ENCODE results near the gene RAD21L1.

RAD21L1 gene

DNA sequence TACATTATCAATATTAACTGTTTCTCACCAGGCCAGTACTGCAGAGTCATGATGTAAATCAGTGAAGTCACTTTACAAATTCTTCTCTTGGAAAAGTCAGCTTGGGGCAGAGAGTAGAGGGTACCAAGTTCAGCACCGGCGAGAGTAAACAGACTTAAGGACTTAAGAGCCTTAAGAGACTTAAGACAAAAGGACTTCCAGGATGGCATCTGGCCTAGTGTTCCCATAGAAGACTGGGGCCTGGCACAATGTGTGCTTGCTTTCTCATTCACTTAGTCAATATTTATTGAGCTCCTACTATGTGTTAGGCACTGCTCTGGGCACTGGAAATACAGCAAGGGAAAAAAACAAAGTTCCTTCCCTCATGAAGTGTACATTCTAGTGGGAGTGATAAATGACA, 38.9 kb downstream of the RAD21L1 start:
- TF ChIP-seq GABPA (IDR thresholded peaks at IDR 0.05; ENCODE audit: low read depth): no peak
- no peak for TF ChIP-seq POLR2AphosphoS5 (IDR thresholded peaks at IDR 0.05; ENCODE audit: low read depth)
- TF ChIP-seq, protein P1, sequence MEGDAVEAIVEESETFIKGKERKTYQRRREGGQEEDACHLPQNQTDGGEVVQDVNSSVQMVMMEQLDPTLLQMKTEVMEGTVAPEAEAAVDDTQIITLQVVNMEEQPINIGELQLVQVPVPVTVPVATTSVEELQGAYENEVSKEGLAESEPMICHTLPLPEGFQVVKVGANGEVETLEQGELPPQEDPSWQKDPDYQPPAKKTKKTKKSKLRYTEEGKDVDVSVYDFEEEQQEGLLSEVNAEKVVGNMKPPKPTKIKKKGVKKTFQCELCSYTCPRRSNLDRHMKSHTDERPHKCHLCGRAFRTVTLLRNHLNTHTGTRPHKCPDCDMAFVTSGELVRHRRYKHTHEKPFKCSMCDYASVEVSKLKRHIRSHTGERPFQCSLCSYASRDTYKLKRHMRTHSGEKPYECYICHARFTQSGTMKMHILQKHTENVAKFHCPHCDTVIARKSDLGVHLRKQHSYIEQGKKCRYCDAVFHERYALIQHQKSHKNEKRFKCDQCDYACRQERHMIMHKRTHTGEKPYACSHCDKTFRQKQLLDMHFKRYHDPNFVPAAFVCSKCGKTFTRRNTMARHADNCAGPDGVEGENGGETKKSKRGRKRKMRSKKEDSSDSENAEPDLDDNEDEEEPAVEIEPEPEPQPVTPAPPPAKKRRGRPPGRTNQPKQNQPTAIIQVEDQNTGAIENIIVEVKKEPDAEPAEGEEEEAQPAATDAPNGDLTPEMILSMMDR (IDR thresholded peaks at IDR 0.05; ENCODE audit: insufficient read depth, low read length): no peak
- no peak for TF ChIP-seq SPI1 (IDR thresholded peaks at IDR 0.05; ENCODE audit: borderline replicate concordance, low read depth)
- TF ChIP-seq, protein P2, sequence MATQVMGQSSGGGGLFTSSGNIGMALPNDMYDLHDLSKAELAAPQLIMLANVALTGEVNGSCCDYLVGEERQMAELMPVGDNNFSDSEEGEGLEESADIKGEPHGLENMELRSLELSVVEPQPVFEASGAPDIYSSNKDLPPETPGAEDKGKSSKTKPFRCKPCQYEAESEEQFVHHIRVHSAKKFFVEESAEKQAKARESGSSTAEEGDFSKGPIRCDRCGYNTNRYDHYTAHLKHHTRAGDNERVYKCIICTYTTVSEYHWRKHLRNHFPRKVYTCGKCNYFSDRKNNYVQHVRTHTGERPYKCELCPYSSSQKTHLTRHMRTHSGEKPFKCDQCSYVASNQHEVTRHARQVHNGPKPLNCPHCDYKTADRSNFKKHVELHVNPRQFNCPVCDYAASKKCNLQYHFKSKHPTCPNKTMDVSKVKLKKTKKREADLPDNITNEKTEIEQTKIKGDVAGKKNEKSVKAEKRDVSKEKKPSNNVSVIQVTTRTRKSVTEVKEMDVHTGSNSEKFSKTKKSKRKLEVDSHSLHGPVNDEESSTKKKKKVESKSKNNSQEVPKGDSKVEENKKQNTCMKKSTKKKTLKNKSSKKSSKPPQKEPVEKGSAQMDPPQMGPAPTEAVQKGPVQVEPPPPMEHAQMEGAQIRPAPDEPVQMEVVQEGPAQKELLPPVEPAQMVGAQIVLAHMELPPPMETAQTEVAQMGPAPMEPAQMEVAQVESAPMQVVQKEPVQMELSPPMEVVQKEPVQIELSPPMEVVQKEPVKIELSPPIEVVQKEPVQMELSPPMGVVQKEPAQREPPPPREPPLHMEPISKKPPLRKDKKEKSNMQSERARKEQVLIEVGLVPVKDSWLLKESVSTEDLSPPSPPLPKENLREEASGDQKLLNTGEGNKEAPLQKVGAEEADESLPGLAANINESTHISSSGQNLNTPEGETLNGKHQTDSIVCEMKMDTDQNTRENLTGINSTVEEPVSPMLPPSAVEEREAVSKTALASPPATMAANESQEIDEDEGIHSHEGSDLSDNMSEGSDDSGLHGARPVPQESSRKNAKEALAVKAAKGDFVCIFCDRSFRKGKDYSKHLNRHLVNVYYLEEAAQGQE (IDR thresholded peaks at IDR 0.05; ENCODE audit: insufficient replicate concordance, low read depth): no peak
- DNase-seq (ENCODE audit: low read depth in 1 of 2, low spot score in 1 of 2): no peak
- no peak overlapping the region for H3K4me3 ChIP-seq (replicated peaks; ENCODE audit: insufficient read depth, low read length)
- no peak overlapping the region for H3K27ac ChIP-seq (replicated peaks)
- peaks cover 25% of the 10 kb centered on the region for H3K27me3 ChIP-seq (ENCODE audit: insufficient read depth, poor library complexity, severe bottlenecking)

DNA sequence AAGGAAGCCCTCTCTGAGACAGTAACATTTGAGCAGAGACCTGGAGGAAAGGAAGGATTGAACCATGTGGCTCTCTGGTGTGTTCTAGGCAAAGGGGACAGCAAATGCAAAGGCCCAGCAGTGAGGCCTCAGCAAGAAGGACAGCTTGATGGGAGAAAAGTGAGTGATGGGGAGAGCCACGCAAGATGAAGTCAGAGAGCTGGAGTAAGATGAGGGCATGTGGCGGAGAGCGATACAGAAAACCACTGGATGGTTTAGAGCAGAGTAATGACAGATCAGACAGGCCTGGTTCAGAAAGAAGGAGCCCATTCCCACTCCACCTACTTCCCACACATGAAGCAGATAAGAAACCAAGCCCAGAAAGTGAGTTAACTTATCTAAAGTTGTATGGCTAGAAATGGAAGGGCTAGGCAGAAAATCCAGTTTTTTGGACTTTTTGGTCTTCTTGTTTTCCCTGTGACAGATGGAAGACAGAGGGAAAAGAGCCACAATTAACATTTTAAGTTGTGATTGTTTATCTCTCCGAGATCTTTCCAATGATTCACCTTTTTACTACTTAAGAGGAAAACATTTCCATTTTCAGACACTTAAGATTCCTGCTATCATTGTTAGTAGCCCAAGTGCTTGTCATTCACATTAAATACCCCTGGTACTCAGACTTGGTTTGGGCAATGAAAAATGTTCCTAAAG, 39.5 kb downstream of the RAD21L1 start:
- no peak for TF ChIP-seq GABPA (IDR thresholded peaks at IDR 0.05; ENCODE audit: low read depth)
- Histone ChIP-seq H3K27me3 (ENCODE audit: insufficient read depth, poor library complexity, severe bottlenecking) (peaks cover 24% of the 10 kb centered on the region), H3K4me3 (replicated peaks; ENCODE audit: insufficient read depth, low read length) (no peak overlapping the region), H3K27ac (replicated peaks) (no peak overlapping the region)
- no peak for DNase-seq (ENCODE audit: low read depth in 1 of 2, low spot score in 1 of 2)

DNA sequence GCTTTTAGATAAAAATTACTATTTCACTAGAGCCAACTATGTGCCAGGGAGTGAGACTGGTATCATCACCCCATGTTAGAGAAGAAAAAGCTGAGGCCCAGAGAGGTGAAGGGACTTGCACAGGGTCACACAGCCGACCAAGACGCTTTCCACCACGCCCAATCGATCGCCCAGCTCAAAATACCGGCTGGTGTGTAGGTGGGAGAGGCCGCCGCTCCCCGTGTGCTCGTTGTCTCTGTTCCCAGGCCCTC, 40.0 kb downstream of the RAD21L1 start:
- no peak overlapping the region for H3K4me3 ChIP-seq (replicated peaks; ENCODE audit: insufficient read depth, low read length)
- peaks cover 23% of the 10 kb centered on the region for H3K27me3 ChIP-seq (ENCODE audit: insufficient read depth, poor library complexity, severe bottlenecking)
- DNase-seq (ENCODE audit: low read depth in 1 of 2, low spot score in 1 of 2): no peak
- H3K27ac ChIP-seq (replicated peaks): no peak overlapping the region
- TF ChIP-seq GABPA (IDR thresholded peaks at IDR 0.05; ENCODE audit: low read depth) (no peak), POLR2AphosphoS5 (IDR thresholded peaks at IDR 0.05; ENCODE audit: low read depth) (no peak), SPI1 (IDR thresholded peaks at IDR 0.05; ENCODE audit: borderline replicate concordance, low read depth) (no peak)
- TF ChIP-seq, protein P1 (IDR thresholded peaks at IDR 0.05; ENCODE audit: insufficient read depth, low read length): no peak
- TF ChIP-seq, protein P2 (IDR thresholded peaks at IDR 0.05; ENCODE audit: insufficient replicate concordance, low read depth): no peak

DNA sequence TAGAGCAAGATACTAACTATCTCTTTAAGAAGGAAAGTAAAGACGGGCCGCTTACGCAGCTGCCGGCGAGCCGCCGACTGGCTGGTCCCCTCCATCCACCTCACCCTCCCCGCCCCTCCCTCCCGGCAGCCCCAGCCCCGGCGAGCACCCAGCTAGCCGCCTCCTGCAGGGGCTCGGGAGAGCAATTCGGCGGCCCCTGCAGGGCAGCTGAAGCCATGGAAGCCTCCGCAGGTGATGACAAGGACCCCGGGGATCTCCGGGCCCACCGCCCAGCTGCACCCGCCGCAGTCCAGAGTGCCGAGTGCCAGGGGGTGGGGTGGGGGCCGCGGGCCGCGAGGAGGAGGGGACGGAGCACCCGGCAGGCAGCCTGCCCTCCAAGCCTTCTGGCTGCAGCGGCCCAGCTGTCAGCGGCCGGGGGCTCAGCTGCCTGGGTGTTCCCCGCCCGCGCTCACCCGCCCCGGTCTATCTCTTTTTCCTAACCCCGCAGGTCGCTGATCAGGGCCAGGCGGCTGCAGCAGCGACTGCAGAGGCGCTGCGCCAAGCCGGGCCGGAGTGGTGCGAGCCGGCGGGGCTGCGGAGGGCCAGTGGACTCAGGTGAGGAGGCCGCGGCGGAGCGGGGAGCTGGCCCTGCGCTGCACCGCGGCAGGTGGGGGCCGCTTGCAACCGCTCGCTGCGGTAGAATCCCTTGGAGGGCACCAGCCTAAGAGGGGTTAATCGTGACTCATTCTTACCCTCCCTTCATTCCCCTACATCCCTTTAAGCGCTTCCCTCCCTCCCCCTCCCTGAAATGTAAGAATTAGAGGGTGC, 40.5 kb downstream of the RAD21L1 start, which contains the start of gene SNPH:
SNPH (plus strand) TSS at position 128 of the 807 bp plus-strand sequence. CDS start 29,946 bp downstream, outside the sequence.
- H3K4me3 ChIP-seq (replicated peaks; ENCODE audit: insufficient read depth, low read length): no peak within 1 kb of the TSS
- TF ChIP-seq SPI1 (IDR thresholded peaks at IDR 0.05; ENCODE audit: borderline replicate concordance, low read depth): no peak
- TF ChIP-seq, protein P1 (IDR thresholded peaks at IDR 0.05; ENCODE audit: insufficient read depth, low read length): no peak
- no peak for TF ChIP-seq GABPA (IDR thresholded peaks at IDR 0.05; ENCODE audit: low read depth)
- no peak for TF ChIP-seq POLR2AphosphoS5 (IDR thresholded peaks at IDR 0.05; ENCODE audit: low read depth)
- TF ChIP-seq, protein P2 (IDR thresholded peaks at IDR 0.05; ENCODE audit: insufficient replicate concordance, low read depth): no peak
- no peak within 1 kb of the TSS for H3K27ac ChIP-seq (replicated peaks)
- no peak for DNase-seq (ENCODE audit: low read depth in 1 of 2, low spot score in 1 of 2)
- peaks cover 23% of the 10 kb centered on the region for H3K27me3 ChIP-seq (ENCODE audit: insufficient read depth, poor library complexity, severe bottlenecking)

Measured in HL-60 (cell line).